GM21528 (cell line): ENCODE data around the gene CLCA1.

ENCODE experiments used
- ATAC-seq: cut with Tn5 transposase; IDR thresholded peaks from one replicate; pipeline ENCODE4 v1.9.1; 2021; ENCODE audit warnings: mild to moderate bottlenecking, moderate library complexity; ENCODE audit not compliant: unreplicated experiment, low FRiP score

Gene CLCA1

GRCh38 chr1:86460998-86461397 is 7.7 kb upstream of the CLCA1 start:
- no peak for ATAC-seq

GRCh38 chr1:86461482-86461881 is 7.2 kb upstream of the CLCA1 start:
- no peak for ATAC-seq

- ATAC-seq: no peak
These were observed 3.9 kb upstream of the CLCA1 start for GRCh38 chr1:86464819-86465218.

- ATAC-seq: no peak
These were observed 2.5 kb upstream of the CLCA1 start for GRCh38 chr1:86466109-86466844.

GRCh38 chr1:86466986-86467385 is 1.7 kb upstream of the CLCA1 start:
- ATAC-seq: no peak

- ATAC-seq: no peak
These were observed 2.1 kb downstream of the CLCA1 start for GRCh38 chr1:86470859-86471258.

GRCh38 chr1:86471291-86471690 is 2.6 kb downstream of the CLCA1 start:
- no peak for ATAC-seq

- ATAC-seq: no peak
These were observed 3.4 kb downstream of the CLCA1 start for GRCh38 chr1:86472152-86472551.

GRCh38 chr1:86472767-86473166 is 4.0 kb downstream of the CLCA1 start:
- no peak for ATAC-seq

- ATAC-seq: no peak
These were observed 8.5 kb downstream of the CLCA1 start for GRCh38 chr1:86477256-86477655.

- ATAC-seq: no peak
These were observed 9.0 kb downstream of the CLCA1 start for GRCh38 chr1:86477682-86478081.

- ATAC-seq: no peak
These were observed 9.9 kb downstream of the CLCA1 start for GRCh38 chr1:86478416-86479156.

- ATAC-seq: no peak
These were observed 13.2 kb downstream of the CLCA1 start for GRCh38 chr1:86481966-86482365.

GRCh38 chr1:86487131-86487810 is 18.5 kb downstream of the CLCA1 start:
- ATAC-seq: no peak

- ATAC-seq: no peak
These were observed 19.0 kb downstream of the CLCA1 start for GRCh38 chr1:86487811-86488141.

GRCh38 chr1:86489242-86489878 is 20.6 kb downstream of the CLCA1 start:
- ATAC-seq: no peak

GRCh38 chr1:86491171-86491950 is 22.6 kb downstream of the CLCA1 start:
- no peak for ATAC-seq

GRCh38 chr1:86498281-86498680 is 29.6 kb downstream of the CLCA1 start:
- ATAC-seq: no peak

- ATAC-seq: no peak
These were observed 31.4 kb downstream of the CLCA1 start for GRCh38 chr1:86499987-86500593.

GRCh38 chr1:86500714-86501113 is 32.0 kb downstream of the CLCA1 start:
- ATAC-seq: no peak
